Activated naive CD4-positive, alpha-beta T cell treated with Interleukin-2 at 50 U/mL for 16 hours (primary cell): ENCODE results near the gene JUNB.

ENCODE experiments used
- DNase-seq: peaks from one replicate; pipeline ENCODE4 v3.0.0-alpha.2; 2020

JUNB gene

DNA sequence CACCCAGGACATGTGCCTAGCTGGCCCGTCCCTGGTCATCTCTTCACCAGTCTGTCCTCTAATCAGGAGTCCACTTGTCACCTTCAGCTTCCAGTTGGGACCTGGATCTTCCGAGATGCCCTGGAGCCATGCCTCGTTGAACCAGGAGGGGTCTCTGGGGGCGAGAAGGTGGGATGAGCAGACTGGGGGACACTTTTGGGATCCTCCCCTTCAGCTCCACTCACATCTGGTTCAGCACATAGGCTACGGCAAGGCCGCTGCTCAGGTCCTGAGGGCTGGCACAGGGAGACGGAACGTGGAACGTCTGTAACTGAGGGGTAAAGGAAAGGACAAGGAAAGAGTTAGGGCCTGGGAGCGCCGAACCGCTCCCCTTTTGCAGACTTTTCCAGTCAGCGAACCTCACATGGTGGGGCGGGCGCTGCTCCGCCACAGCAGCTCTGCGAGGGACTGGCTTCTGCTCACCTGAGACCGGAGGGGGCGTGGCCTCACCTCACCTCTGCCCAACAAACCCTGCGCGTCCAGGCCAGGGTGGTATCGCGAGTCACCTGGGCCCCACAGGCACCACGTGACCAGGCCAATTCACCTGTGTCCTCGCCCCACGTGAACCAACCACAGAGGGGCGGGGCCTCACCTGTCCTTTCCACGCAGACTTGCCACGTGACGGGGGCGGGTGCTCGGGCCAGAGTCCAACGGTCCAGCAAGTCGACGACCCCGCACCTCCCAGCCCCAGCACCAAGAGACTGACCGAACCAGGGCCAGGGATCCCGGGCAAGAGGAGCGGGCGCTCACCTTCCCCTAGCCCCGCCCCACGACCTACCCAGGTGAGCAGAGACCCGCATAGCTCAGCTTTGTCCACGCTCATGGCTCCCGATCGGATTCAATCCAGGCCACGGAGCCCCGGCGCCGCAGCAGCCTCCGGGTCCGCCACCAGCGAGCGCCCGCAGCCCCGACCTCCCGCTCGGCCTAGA, 16.4 kb upstream of the JUNB start, which contains the start of gene HOOK2:
Gene HOOK2 (minus strand): TSS at position 965 of the 968 bp plus-strand sequence. CDS start 103 bp downstream, at position 862.
- DNase-seq, result peak; percentile 28

DNA sequence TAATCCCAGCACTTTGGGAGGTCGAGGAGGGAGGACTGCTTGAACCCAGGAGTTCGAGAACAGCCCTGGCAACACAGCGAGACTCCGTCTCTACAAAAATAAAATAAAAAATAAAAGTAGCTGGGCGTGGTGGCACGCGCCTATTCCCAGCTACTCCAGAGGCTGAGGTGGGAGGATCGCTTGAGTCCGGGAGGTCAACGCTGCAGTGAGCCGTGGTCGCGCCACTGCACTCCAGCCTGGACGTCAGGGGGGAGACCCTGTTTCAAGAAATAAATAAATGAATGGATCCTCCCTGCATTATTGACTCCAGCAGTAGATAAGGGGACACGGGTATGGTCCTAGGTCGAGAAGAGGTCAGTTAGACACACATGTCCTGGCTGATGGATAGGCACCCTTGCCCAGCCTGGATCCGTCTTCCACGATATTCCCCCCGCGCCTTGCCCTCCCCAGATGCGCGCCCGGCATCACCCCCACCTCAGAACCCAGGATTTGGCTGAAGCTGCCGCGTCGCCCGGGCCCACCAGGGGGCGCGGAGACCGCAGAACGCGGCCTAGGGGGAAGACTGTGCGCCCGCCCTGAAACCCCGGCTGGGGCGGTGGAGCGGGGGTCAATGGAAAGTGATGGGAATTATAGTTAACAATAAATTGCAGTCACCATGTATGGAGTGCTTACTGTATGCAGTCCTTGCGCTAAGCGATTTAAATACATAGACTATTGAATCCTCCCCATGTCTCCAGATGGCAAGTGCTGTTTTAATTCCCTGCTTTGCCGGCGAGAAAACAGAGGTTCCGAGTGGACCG, 13.9 kb upstream of the JUNB start:
- peak; percentile 84 for DNase-seq

DNA sequence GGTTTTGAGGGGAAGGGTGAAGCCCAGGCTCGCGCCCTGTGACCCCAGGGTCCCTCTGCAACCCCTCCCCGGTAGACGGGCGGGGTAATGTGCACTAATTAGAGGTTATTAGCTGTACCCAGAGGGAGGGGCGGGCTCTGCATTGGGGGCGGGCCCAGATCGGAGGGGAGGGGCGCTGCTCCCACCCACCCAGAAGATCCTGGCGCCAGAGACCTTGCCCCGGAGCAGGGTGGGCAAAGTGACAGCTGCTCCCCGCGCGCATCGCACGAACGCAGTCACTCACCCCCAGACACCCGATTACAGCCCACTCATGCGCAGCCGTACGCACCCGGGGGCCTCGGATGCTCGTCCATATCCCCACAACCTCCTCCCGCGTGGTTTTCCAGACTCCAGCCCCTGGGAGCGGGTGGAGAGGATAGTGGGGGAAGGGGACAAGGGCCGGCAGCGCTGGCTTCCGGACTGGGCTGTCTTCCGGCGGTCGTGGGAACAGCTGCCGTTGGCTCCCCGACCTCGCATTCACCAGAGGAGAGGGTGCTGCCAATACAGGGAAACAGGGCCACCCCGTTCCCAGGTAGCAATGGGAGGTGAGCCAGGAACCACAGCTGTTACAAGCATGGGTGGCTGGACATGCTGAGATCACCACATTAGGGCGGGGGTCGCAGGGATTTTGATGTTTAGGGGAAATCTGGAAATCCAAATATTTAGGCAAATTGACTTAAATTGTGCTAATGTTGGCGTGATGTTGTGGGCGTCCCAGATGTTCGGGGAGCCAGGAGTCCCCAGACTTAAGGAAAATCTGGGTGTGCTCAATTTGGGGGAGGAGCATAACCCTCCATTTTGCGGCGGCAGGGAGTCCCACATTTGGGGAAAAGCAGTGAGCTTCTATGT, 13.0 kb upstream of the JUNB start:
- DNase-seq, result peak; percentile 51

DNA sequence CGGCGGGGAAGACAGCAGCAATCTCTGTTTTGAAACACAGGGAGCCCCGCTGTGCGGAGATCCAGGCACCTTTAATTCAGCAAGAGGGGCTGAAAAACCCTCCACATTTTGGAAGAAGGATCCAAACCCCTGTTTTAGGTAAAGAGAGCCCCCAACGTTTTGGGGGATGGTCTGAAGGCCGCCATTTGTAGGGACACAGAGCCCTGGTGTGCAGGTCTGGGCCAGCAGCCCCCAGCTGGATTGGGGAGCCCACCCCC, 12.5 kb upstream of the JUNB start:
- no peak for DNase-seq

- DNase-seq, result no peak
Measured at GRCh38 chr19:12779162-12779993, 11.9 kb upstream of the JUNB start.

- no peak for DNase-seq
Measured at GRCh38 chr19:12782174-12782423, 9.2 kb upstream of the JUNB start.

DNA sequence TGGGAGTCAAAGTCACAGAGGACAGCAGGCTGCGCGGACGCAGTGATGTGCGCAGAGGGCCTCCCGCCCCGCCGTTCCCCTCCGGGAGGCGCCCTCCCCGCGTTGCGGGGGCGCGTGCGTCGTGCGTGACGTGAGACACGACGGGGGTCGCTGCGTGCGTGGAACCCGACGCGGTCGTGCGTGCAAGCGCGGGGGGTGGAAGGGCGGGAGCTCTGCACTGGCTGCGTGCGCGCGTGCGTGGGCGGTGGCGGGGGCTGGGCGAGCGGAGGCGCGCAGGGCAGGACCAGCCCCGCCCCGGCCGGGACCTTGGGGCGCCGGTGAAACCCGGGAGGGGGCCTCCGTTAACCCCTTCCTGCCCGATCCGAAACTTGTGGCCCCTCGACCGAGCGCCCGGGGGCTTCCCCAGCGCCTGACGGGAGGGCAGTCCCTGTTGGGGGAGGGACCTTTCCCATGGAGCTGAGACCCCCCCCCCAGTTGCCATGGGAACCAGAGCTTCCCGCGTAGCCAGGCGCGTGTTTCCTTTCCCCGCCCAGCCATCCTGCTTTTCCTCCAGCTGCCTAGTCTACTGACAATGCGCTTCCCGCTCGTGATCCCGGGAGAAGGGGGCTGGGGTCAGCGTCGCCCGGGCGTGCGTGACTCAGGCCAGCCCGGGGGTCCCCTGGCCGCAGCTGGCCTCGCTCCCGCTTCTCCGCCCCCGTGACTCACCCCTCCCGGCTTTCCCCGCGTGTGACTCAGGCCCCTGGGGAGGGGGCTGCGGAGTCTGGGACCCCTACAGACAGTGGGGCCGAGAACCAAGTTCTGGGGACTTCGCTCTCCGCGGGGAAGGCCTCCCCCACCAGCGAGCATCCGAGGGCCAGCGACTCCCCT, 8.6 kb upstream of the JUNB start:
- DNase-seq, result peak; percentile 88

GRCh38 chr19:12783291-12783848, 7.9 kb upstream of the JUNB start:
- peak; percentile 64 for DNase-seq

GRCh38 chr19:12783849-12784393, 7.4 kb upstream of the JUNB start:
- peak; percentile 22 for DNase-seq

- DNase-seq, result no peak
Measured at GRCh38 chr19:12784394-12784870, 6.9 kb upstream of the JUNB start.

DNA sequence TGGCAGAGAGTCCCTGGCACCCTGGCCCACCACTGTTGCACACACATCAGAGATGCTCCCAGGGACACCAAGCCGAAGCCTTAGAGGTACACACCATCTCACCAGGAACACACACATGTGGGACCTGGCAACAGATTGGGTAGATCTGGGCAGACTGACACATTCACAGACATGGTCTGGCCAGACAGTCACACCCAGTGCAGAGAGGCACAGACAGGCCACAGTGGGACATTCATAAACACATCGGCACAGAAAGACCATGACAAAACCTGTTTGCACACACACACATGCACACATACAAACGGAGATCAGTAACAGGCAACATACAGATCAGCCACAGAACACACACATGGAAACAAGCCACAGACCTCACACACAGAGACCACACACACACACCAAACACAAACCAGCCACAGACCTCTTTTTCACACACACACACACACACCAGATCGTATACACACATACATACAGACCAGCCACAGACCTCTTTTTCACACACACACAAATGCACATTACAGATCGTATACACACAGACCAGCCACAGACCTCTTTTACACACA, 6.3 kb upstream of the JUNB start:
- DNase-seq, result peak; percentile 30

GRCh38 chr19:12785431-12786031, 5.8 kb upstream of the JUNB start:
- peak; percentile 15 for DNase-seq

DNA sequence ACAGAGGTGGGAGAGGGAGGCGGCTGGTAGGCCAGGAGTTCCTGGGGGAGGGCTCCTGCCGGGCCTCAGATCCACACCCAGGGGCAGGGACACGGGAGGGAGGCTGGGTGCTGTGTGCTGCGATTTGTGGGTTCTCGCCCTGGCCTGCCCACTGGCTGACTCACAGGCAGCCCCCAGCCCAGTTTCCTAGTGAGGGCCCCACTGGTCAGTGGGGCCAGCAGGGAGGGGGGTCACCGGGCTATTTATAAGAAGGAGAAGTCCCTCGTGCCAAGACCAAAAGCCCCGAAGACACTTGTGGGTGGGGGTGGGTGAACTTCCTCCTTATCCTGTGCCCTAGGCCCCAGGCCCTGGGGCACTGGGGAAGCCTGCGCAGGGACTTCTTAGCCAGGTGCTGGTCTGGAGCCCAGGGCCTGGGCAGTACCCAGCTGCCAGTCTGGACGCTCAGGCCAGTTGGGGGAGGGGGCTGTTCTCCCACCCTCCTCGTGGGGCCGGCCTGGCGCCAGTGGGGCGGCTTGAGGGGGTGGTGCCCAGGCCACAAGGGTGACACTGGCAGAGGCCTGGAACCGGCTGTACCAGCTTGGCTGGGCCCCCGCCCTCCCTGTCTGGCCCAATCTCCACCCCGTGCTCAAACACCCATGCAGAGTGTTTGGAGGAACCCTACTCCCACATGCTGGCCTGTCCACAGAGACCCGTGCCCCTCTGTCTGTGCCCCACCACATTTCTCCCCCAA, 5.0 kb upstream of the JUNB start:
- no peak for DNase-seq

DNA sequence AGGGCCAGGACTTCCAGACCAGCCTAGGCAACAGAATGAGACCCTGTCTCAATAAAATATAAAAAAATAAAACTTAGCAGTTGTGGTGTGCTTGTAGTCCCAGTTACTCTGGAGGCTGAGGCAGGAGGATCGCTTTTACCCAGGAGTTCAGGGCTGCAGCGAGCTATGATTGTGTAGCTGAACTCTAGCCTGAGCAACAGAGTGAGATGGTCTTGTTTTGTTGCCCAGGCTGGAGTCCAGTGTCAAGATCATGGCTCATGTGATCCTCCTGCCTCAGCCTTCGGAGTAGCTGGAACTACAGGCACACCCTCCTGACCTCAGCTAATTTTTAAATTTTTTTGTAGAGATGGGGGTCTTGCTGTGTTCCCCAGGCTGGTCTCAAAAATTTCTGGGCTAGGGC, 4.3 kb upstream of the JUNB start:
- DNase-seq, result no peak

DNA sequence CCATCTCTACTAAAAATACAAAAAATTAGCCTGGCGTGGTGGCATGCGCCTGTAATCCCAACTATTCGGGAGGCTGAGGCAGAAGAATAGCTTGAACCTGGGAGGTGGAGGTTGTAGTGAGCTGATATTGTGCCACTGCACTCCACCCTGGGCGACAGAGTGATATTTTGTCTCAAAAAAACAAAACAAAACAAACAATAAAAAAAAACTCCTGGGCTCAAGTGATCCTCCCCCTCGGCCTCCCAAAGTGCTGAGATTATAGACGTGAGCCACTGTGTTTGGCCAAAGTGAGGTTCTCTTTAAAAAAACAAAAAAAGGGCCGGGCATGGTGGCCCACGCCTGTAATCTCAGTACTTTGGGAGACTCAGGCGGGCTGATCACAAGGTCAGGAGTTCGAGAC, 3.8 kb upstream of the JUNB start:
- DNase-seq, result no peak

GRCh38 chr19:12788042-12788681, 3.1 kb upstream of the JUNB start:
- DNase-seq, result no peak

GRCh38 chr19:12788682-12789097, 2.6 kb upstream of the JUNB start:
- peak; percentile 61 for DNase-seq

DNA sequence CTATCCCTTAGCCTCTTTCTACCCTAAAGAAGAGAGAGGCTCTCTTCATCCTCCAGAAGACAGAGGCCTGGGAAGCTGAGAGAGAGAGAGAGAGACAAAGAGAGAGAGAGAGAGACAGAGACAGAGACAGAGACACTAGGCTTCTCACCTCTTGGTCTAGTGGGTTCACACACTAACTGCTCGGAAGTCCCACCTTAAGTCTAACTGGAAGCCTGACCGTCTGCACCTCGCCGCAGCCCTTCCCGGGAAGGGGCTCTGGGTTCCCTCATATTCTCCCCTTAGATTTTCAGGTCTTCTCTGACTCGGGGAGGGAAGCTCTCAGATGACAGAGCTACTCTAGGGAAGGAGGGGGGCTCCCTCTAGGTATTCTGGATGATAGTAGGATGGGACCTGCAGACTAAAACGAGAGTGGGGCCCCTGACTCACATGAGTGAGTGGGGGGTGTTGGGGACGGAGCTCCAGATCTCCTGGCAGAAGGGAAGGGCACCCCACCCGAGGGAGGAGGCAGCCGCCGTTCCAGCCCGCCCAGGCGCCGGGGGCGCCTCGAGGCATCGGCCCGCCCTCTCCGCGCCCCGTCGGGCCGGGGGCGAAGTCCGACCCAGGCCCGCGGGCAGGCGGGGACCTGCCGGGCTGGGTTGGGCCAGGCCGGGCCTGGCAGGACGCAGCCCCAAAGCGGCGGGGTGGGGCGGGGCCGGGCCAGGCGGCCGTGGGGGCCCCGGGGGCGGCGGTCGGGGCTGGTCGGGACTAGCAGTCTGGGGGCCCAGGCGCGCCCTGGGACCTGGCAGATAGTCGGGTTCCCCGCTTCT, 2.0 kb upstream of the JUNB start:
- DNase-seq, result peak; percentile 56
